PFSK-1 (cell line): ENCODE data around the gene ARID3A.

ENCODE experiments used
- FOXP2 ChIP-seq: optimal IDR thresholded peaks from 2 replicates; pipeline ENCODE3; 2011; ENCODE audit warnings: borderline replicate concordance, control low read depth, inconsistent platforms; ENCODE audit not compliant: insufficient read depth; ENCODE audit errors: extremely low read length, extremely low read depth
- POLR2AphosphoS5 ChIP-seq: IDR thresholded peaks from 2 replicates; pipeline ENCODE4 v1.6.1; 2012; ENCODE audit warnings: low read depth, mild to moderate bottlenecking, control low read depth, low read length, moderate library complexity
- SIN3A ChIP-seq: IDR thresholded peaks from 2 replicates; pipeline ENCODE4 v1.6.1; 2012; ENCODE audit warnings: mild to moderate bottlenecking, low read length, moderate library complexity, borderline replicate concordance; ENCODE audit not compliant: insufficient read depth
- TAF1 ChIP-seq: IDR thresholded peaks from 2 replicates; pipeline ENCODE4 v1.6.1; 2012; ENCODE audit warnings: low read length, control low read depth, borderline replicate concordance; ENCODE audit not compliant: insufficient read depth
- TF ChIP-seq, protein P1 (sequence below), 2 experiments: IDR thresholded peaks; 2 replicates each; pipeline versions ENCODE4 v1.6.1 to v1.8.0; 2011 to 2012; ENCODE audit warnings: low read depth in 2 of 2, low read length in 2 of 2, control low read depth in 1 of 2, inconsistent platforms in 1 of 2, mild to moderate bottlenecking in 1 of 2, moderate library complexity in 1 of 2; ENCODE audit not compliant: insufficient read depth in 1 of 2

Gene ARID3A

DNA sequence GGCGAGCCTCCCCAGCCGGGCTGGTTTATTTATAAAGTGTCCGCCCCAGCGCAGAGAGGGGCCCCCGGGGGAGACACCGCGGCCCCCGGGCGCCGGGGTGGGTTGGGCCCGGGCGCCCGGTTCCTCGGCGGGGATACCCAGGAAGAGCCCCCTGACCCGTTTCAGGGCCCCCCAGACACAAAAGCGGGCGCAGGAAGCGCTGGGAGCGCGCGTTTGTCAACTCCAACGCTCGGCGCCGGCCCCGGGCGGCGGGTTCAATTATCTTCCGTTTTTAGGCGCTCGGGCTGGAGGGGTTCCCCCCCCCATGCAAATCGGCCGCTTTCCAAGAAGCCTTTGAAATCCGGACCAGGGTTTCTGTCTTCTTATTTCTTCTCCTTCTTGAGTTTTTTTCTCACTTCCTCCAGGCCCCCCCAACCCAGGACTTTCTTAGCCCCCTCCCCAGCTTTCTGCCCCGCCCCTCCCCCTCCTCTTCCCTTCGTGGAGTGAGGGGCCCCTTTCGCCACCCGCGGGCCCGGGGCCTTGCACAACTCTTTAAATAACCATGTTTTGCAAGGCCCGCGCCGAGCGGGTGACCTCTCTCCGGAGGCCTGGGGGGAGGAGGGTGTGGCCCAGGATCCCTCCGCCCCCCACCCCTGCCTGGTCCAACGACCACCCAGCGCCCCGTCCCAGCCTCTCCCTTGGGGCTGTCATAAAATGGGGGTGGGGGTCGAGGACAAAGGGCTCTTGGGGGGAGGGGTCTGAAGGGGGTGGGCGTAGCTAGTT is 935 bp downstream of the ARID3A start:
- no peak for TF ChIP-seq TAF1
- no peak for TF ChIP-seq FOXP2
- TF ChIP-seq SIN3A, result no peak
- TF ChIP-seq POLR2AphosphoS5, result no peak
- TF ChIP-seq, protein P1, sequence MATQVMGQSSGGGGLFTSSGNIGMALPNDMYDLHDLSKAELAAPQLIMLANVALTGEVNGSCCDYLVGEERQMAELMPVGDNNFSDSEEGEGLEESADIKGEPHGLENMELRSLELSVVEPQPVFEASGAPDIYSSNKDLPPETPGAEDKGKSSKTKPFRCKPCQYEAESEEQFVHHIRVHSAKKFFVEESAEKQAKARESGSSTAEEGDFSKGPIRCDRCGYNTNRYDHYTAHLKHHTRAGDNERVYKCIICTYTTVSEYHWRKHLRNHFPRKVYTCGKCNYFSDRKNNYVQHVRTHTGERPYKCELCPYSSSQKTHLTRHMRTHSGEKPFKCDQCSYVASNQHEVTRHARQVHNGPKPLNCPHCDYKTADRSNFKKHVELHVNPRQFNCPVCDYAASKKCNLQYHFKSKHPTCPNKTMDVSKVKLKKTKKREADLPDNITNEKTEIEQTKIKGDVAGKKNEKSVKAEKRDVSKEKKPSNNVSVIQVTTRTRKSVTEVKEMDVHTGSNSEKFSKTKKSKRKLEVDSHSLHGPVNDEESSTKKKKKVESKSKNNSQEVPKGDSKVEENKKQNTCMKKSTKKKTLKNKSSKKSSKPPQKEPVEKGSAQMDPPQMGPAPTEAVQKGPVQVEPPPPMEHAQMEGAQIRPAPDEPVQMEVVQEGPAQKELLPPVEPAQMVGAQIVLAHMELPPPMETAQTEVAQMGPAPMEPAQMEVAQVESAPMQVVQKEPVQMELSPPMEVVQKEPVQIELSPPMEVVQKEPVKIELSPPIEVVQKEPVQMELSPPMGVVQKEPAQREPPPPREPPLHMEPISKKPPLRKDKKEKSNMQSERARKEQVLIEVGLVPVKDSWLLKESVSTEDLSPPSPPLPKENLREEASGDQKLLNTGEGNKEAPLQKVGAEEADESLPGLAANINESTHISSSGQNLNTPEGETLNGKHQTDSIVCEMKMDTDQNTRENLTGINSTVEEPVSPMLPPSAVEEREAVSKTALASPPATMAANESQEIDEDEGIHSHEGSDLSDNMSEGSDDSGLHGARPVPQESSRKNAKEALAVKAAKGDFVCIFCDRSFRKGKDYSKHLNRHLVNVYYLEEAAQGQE (IDR thresholded peaks at IDR 0.05; ENCODE audit: insufficient read depth in 1 of 2, low read depth in 2 of 2, low read length in 2 of 2), result no peak

DNA sequence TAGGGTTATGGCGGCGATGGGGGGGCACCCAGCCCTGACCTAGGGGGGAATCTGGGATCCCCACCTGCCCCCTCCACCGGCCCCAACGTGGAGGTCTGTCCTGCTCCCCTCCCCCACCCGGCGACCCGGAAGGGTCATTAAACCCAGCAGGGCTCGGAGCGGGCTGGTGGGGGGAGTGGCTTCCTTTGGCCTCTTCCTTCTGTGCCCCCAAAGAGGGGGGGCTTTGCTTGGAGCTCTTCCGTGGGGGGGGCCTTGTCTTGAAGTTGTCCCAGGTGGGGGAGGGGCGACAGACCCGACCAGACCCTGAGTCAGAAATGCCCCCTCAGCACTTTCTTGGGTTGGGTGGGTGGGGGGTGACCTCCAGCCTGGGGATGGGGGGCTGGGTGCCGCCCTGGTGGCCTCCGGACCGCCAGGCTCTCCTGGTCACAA is 1.5 kb downstream of the ARID3A start:
- TF ChIP-seq FOXP2 (no peak), POLR2AphosphoS5 (no peak), SIN3A (no peak), TAF1 (no peak)
- TF ChIP-seq, protein P1 (IDR thresholded peaks at IDR 0.05; ENCODE audit: insufficient read depth in 1 of 2, low read depth in 2 of 2, low read length in 2 of 2), result no peak

DNA sequence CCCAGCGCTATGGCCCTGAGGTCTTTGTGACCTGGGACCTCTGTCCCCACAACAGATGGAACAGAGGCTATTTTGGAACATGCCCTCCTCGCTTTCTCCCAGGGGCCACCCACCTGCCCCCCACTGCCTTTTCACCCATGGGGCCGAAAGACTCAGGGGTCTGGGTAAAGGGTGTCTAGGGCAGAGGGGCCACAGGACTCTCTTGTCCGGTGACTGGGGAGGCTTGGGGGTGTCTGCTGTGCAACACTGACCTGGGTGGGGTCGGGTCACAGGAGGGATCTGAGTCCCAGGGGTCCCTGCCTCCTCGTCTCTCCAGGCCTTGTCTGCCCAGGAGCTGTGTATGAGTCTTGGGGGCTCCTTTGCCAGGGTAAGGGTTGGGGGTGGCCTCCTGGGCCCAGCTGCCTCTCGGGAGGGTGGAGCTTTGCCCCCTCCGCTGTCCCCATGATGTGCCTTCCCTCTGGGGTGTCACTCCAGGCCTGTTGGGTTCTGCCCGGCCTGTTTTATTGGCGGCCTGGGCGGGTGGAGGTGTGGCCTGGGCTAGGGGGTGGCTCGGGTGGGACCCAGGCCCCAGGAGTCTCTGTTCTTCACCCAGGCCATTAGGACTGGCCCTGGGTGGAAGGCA is 2.1 kb downstream of the ARID3A start:
- TF ChIP-seq POLR2AphosphoS5 (no peak), SIN3A (no peak), TAF1 (no peak), FOXP2 (no peak)
- TF ChIP-seq, protein P1 (IDR thresholded peaks at IDR 0.05; ENCODE audit: insufficient read depth in 1 of 2, low read depth in 2 of 2, low read length in 2 of 2), result no peak

DNA sequence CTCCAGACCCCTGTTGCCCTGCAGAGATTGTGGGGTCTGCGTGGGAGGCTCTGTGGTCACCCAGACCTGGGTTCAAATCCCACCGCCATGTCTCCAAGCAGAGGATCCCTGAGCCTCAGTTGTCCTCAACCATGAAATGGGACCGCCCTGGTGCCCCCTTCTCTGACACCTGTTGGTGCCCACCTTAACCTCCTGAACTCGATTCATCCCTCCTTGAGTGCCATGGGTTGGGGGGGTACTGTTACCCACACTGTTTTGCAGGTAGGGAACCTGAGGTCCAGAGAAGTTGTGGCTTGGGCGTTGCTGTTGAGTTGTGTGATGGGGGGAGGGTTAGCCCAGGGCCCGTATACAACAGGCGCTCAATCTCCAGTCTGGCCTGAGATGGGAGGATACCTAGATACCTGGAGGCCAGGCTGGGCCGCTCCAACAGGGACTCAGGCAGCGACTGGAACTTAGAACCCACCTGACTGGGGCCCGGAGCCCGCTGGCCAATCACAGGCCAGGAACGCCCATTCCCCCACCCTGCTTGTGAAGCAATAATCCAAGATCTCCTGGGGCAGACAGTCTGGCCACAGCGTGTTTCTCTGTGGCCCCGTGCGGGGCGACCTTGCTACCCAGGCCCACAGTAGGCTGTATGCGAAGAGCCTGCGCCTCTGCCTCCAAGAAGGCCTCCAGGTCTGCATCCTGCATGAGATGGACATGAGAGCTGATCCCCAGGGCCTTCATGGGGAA is 2.8 kb downstream of the ARID3A start:
- no peak for TF ChIP-seq SIN3A
- no peak for TF ChIP-seq FOXP2
- TF ChIP-seq TAF1, result no peak
- TF ChIP-seq POLR2AphosphoS5, result no peak
- TF ChIP-seq, protein P1 (IDR thresholded peaks at IDR 0.05; ENCODE audit: insufficient read depth in 1 of 2, low read depth in 2 of 2, low read length in 2 of 2), result no peak
